Inferior parietal cortex (tissue), 1 donor: ENCODE data around the gene ATP4B.
"Not testable (repeated sequence)": the region's sequence is repeated elsewhere in the genome, so short reads cannot be mapped to it uniquely, and the experiment has no call there.

Source experiments
- DNase-seq: peaks from one replicate; pipeline ENCODE4 v3.0.0-alpha.2; 2016; ENCODE audit errors: extremely low spot score

The ATP4B gene

GRCh38 chr13:113625965-113626721, 31.9 kb downstream of the ATP4B start:
- DNase-seq, result no peak

GRCh38 chr13:113624640-113625304, 33.2 kb downstream of the ATP4B start:
- not testable (repeated sequence) for DNase-seq

GRCh38 chr13:113624235-113624587, 33.8 kb downstream of the ATP4B start:
- no peak for DNase-seq

GRCh38 chr13:113623491-113624234, 34.3 kb downstream of the ATP4B start:
- no peak for DNase-seq

GRCh38 chr13:113622791-113623490, 35.1 kb downstream of the ATP4B start:
- DNase-seq, result no peak

- DNase-seq, result not testable (repeated sequence)
These were observed 35.9 kb downstream of the ATP4B start for GRCh38 chr13:113621986-113622550.

GRCh38 chr13:113621498-113621897, 36.5 kb downstream of the ATP4B start:
- DNase-seq, result not testable (repeated sequence)

GRCh38 chr13:113621046-113621445, 37.0 kb downstream of the ATP4B start:
- DNase-seq, result no peak

GRCh38 chr13:113620036-113620796, 37.8 kb downstream of the ATP4B start:
- no peak for DNase-seq

GRCh38 chr13:113618455-113618854, 39.5 kb downstream of the ATP4B start:
- DNase-seq, result no peak

GRCh38 chr13:113617961-113618360, 40.0 kb downstream of the ATP4B start:
- DNase-seq, result no peak

- no peak for DNase-seq
These were observed 40.8 kb downstream of the ATP4B start for GRCh38 chr13:113616991-113617749.

- no peak for DNase-seq
These were observed 41.6 kb downstream of the ATP4B start for GRCh38 chr13:113616281-113616906.

GRCh38 chr13:113613789-113614379, 44.1 kb downstream of the ATP4B start:
- DNase-seq, result no peak

GRCh38 chr13:113612607-113613006, 45.4 kb downstream of the ATP4B start:
- DNase-seq, result no peak

GRCh38 chr13:113611996-113612395, 46.0 kb downstream of the ATP4B start:
- no peak for DNase-seq

GRCh38 chr13:113610266-113610665, 47.7 kb downstream of the ATP4B start:
- DNase-seq, result no peak

- DNase-seq, result no peak
These were observed 48.4 kb downstream of the ATP4B start for GRCh38 chr13:113609616-113610015.

GRCh38 chr13:113608967-113609533, 48.9 kb downstream of the ATP4B start:
- DNase-seq, result no peak
